Right lobe of liver (tissue), 6 donors: ENCODE data around the gene ZFP92. TPM values are rescaled to one million over a fixed set of nuclear protein-coding genes. Genes with fewer than 3 reads are reported as not detected.

Source experiments
- ATAC-seq, 4 donors: fragments of 200-7000 bp; cut with Tn5 transposase; one replicate each; pipeline ENCODE4 v1.9.1; 2020; ENCODE audit warnings: mild to moderate bottlenecking in 4 of 4, moderate library complexity in 4 of 4
- DNase-seq, 3 donors: peaks; one replicate each; pipeline ENCODE4 v3.0.0-alpha.2; 2020
- H3K27ac ChIP-seq, 3 donors: fragments of 200-600 bp; one replicate each; pipeline ENCODE4 v1.8.0; 2022
- H3K27me3 ChIP-seq, 2 donors: fragments of 200-600 bp; one replicate each; pipeline ENCODE4 v1.8.0; 2022
- H3K36me3 ChIP-seq, 4 donors: fragments of 200-600 bp; sonication (generic) in 1 of 4; one replicate each; pipeline versions ENCODE4 v1.5.1 to v1.8.0; 2017 to 2022; ENCODE audit warnings: control low read depth in 1 of 4
- H3K4me1 ChIP-seq, 4 donors: fragments of 200-600 bp; sonication (generic) in 1 of 4; one replicate each; pipeline versions ENCODE4 v1.5.1 to v1.8.0; 2017 to 2022; ENCODE audit warnings: control low read depth in 1 of 4
- H3K4me3 ChIP-seq, 3 donors: fragments of 200-600 bp; one replicate each; pipeline ENCODE4 v1.8.0; 2022
- H3K9me3 ChIP-seq, 4 donors: fragments of 200-600 bp; sonication (generic) in 1 of 4; one replicate each; pipeline versions ENCODE4 v1.5.1 to v1.8.0; 2017 to 2022; ENCODE audit warnings: control low read depth in 1 of 4
- CTCF ChIP-seq, 4 donors: fragments of 200-600 bp in 3 of 4; fragments of 450-650 bp in 1 of 4; IDR thresholded peaks; one replicate each; pipeline versions ENCODE4 v1.5.1 to v1.8.0; 2016 to 2022; ENCODE audit warnings: antibody characterized with exemption in 4 of 4, mild to moderate bottlenecking in 2 of 4
- POLR2A ChIP-seq: fragments of 450-650 bp; IDR thresholded peaks from one replicate; pipeline ENCODE4 v1.6.1; 2017; ENCODE audit warnings: antibody characterized with exemption, mild to moderate bottlenecking
- WGBS: methylation state at CpG from one replicate; pipeline ENCODE4 v1.1.6; 2018; ENCODE audit warnings: low coverage, low lambda C conversion rate; ENCODE audit not compliant: insufficient coverage; ENCODE audit errors: missing lambda C conversion rate; 5-methylcytosine and 5-hydroxymethylcytosine counted together
- intact Hi-C, 2 donors: fragments of 100-400 bp; cut with DNase I; formaldehyde crosslinking; loops; one replicate each; pipeline versions ENCODE4 v1.11.2 to v1.14.1; 2022
- total RNA-seq, 6 experiments: library from RNA; depleted of rRNA in 2 of 6; stranded (reverse); fragments of >200 nt in 2 of 6; fragmentation: NEBNext Ultra II Directional in 3 of 6; extraction: Animal tissue kit (Norgen Biotek cat#: 25700) in 3 of 6; gene quantifications; one replicate each; pipeline versions ENCODE4 v1.1.0 to v1.2.4, GENCODE V29; 2016 to 2023
- donor health status: DM: no; HTN: yes; CAD: no.
- donor health status: DM: no; HTN: no; CAD: no.
- donor health status: DM: no; HTN: no; CAD: no.
- donor health status: DM: no; HTN: yes; CAD: no.
- donor health status: DM: no; HTN: yes; CAD: no.

The ZFP92 gene
- total RNA-seq, 6 experiments from 2014 or later: 0.31 to 1.4 (median 0.41) TPM

- no peak for ATAC-seq
- Histone ChIP-seq H3K4me3 (no peak overlapping the region), H3K9me3 (no peaks in the 10 kb centered on the region), H3K27ac (no peak overlapping the region), H3K36me3 (no peaks in the 10 kb centered on the region), H3K4me1 (no peaks in the 10 kb centered on the region), H3K27me3 (no peaks in the 10 kb centered on the region)
- TF ChIP-seq POLR2A: no peak
- no peak for TF ChIP-seq CTCF (IDR thresholded peaks at IDR 0.05)
- intact Hi-C loops: no loop called here
- DNase-seq: no peak
- 50% methylated on average over 1 of the region's 10 CpGs for WGBS
These were observed 35.3 kb downstream of the ZFP92 start for GRCh38 chrX:153446636-153446936.

GRCh38 chrX:153446950-153447580, 35.8 kb downstream of the ZFP92 start:
- no peak for DNase-seq
- no peak overlapping the region for H3K4me3 ChIP-seq
- no peaks in the 10 kb centered on the region for H3K9me3 ChIP-seq
- H3K4me1 ChIP-seq: no peaks in the 10 kb centered on the region
- 100% methylated on average over 1 of the region's 17 CpGs for WGBS
- TF ChIP-seq POLR2A: no peak
- no peak for TF ChIP-seq CTCF (IDR thresholded peaks at IDR 0.05)
- no peak for ATAC-seq
- intact Hi-C loops: no loop called here
- no peaks in the 10 kb centered on the region for H3K27me3 ChIP-seq
- H3K27ac ChIP-seq: no peak overlapping the region
- H3K36me3 ChIP-seq: no peaks in the 10 kb centered on the region

- Histone ChIP-seq H3K4me3 (no peak overlapping the region), H3K27me3 (no peaks in the 10 kb centered on the region), H3K4me1 (no peaks in the 10 kb centered on the region), H3K36me3 (no peaks in the 10 kb centered on the region), H3K27ac (no peak overlapping the region), H3K9me3 (no peaks in the 10 kb centered on the region)
- ATAC-seq (no peak), DNase-seq (no peak)
- intact Hi-C loops: no loop called here
- 80% methylated on average over 7 of the region's 8 CpGs for WGBS
- TF ChIP-seq POLR2A (no peak), CTCF (IDR thresholded peaks at IDR 0.05) (no peak)
These were observed 36.3 kb downstream of the ZFP92 start for GRCh38 chrX:153447581-153447960.

GRCh38 chrX:153448556-153449367, 37.5 kb downstream of the ZFP92 start:
- H3K36me3 ChIP-seq: no peaks in the 10 kb centered on the region
- H3K4me3 ChIP-seq: no peak overlapping the region
- ATAC-seq: no peak
- DNase-seq: no peak
- no peak for TF ChIP-seq CTCF (IDR thresholded peaks at IDR 0.05)
- no peak for TF ChIP-seq POLR2A
- intact Hi-C loops: no loop called here
- 89% methylated on average over 7 of the region's 21 CpGs for WGBS
- no peaks in the 10 kb centered on the region for H3K27me3 ChIP-seq
- H3K9me3 ChIP-seq: no peaks in the 10 kb centered on the region
- no peak overlapping the region for H3K27ac ChIP-seq
- no peaks in the 10 kb centered on the region for H3K4me1 ChIP-seq
